ENCODE results near the gene NUDT3. TPM values are rescaled to one million over a fixed set of nuclear protein-coding genes. Genes with fewer than 3 reads are reported as not detected.

Gene NUDT3
- polyA plus RNA-seq, 1 of the 3 experiments (the other 2 are of a cell fraction), result 11.9 TPM

GRCh38 chr6:34396518-34396917 is 4.0 kb upstream of the NUDT3 start:
- CTCF ChIA-PET, result interaction anchor here (1.2 to 2.8 kb wide), 5 partner anchors 16 to 201 kb away, joined by 3 to 12 read pairs (median 3); partner anchors contain the start of gene SMIM29
- POLR2A ChIA-PET, result interaction anchor here (1.0 kb wide), 1 partner anchor 29 kb away, joined by 4 read pairs; the partner anchor contains the start of gene RPS10

More at GRCh38 chr6:34396518-34396917, 4.0 kb upstream of the NUDT3 start:
- H3K4me3 ChIP-seq (ENCODE audit: low read depth in 2 of 2, low read length in 1 of 2), result no peak overlapping the region
- peaks cover 9% of the 10 kb centered on the region for H3F3A ChIP-seq (replicated peaks; ENCODE audit: insufficient read depth)
- peaks cover 0 to 3% of the 10 kb centered on the region in 2 experiments; a peak in 1 of 4 replicates for H3K4me1 ChIP-seq (ENCODE audit: control insufficient read depth in 1 of 2, insufficient read depth in 2 of 2, low read depth in 1 of 2, low read length in 1 of 2)
- H3K27ac ChIP-seq (ENCODE audit: low read depth in 2 of 2, low read length in 1 of 2), result no peak overlapping the region
- H3K79me2 ChIP-seq (ENCODE audit: insufficient read depth), result peaks cover 8% of the 10 kb centered on the region
- no peak overlapping the region for H3K4me2 ChIP-seq
- no peak overlapping the region for H2AFZ ChIP-seq (ENCODE audit: low read depth)
- no peaks in the 10 kb centered on the region for H3K9me2 ChIP-seq
- no peaks in the 10 kb centered on the region for H4K20me1 ChIP-seq (ENCODE audit: insufficient read depth)
- 91% methylated on average over 6 of the region's 6 CpGs for WGBS (ENCODE audit: low lambda C conversion rate)
- TF ChIP-seq CTCF (IDR thresholded peaks at IDR 0.05), result no peak
- TF ChIP-seq MAX (IDR thresholded peaks at IDR 0.05; ENCODE audit: low read depth), result no peak
- no peak for TF ChIP-seq TEAD4 (IDR thresholded peaks at IDR 0.05; ENCODE audit: borderline replicate concordance, insufficient read depth)
- TF ChIP-seq, protein P1, sequence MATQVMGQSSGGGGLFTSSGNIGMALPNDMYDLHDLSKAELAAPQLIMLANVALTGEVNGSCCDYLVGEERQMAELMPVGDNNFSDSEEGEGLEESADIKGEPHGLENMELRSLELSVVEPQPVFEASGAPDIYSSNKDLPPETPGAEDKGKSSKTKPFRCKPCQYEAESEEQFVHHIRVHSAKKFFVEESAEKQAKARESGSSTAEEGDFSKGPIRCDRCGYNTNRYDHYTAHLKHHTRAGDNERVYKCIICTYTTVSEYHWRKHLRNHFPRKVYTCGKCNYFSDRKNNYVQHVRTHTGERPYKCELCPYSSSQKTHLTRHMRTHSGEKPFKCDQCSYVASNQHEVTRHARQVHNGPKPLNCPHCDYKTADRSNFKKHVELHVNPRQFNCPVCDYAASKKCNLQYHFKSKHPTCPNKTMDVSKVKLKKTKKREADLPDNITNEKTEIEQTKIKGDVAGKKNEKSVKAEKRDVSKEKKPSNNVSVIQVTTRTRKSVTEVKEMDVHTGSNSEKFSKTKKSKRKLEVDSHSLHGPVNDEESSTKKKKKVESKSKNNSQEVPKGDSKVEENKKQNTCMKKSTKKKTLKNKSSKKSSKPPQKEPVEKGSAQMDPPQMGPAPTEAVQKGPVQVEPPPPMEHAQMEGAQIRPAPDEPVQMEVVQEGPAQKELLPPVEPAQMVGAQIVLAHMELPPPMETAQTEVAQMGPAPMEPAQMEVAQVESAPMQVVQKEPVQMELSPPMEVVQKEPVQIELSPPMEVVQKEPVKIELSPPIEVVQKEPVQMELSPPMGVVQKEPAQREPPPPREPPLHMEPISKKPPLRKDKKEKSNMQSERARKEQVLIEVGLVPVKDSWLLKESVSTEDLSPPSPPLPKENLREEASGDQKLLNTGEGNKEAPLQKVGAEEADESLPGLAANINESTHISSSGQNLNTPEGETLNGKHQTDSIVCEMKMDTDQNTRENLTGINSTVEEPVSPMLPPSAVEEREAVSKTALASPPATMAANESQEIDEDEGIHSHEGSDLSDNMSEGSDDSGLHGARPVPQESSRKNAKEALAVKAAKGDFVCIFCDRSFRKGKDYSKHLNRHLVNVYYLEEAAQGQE (IDR thresholded peaks at IDR 0.05; ENCODE audit: low read depth, low read length), result no peak
- TF ChIP-seq FOSL2 (IDR thresholded peaks at IDR 0.05; ENCODE audit: borderline replicate concordance, low read depth), result no peak
- TF ChIP-seq ELF1 (IDR thresholded peaks at IDR 0.05), result no peak
- no peak for TF ChIP-seq SMC3 (IDR thresholded peaks at IDR 0.05; ENCODE audit: low read depth, low read length)
- TF ChIP-seq, protein P2, sequence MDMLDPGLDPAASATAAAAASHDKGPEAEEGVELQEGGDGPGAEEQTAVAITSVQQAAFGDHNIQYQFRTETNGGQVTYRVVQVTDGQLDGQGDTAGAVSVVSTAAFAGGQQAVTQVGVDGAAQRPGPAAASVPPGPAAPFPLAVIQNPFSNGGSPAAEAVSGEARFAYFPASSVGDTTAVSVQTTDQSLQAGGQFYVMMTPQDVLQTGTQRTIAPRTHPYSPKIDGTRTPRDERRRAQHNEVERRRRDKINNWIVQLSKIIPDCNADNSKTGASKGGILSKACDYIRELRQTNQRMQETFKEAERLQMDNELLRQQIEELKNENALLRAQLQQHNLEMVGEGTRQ (IDR thresholded peaks at IDR 0.05; ENCODE audit: borderline replicate concordance, low read depth, low read length), result no peak
- TF ChIP-seq TAF1 (IDR thresholded peaks at IDR 0.05; ENCODE audit: borderline replicate concordance, low read depth, low read length), result no peak
- TF ChIP-seq FOXM1 (IDR thresholded peaks at IDR 0.05; ENCODE audit: low read depth), result no peak
- no peak for TF ChIP-seq FOXJ3 (CRISPR knock-in tag; IDR thresholded peaks at IDR 0.05)
- no peak for TF ChIP-seq GABPA (IDR thresholded peaks at IDR 0.05; ENCODE audit: low read depth)
- no peak for TF ChIP-seq USF1 (IDR thresholded peaks at IDR 0.05; ENCODE audit: borderline replicate concordance, low read depth)
- TF ChIP-seq ZBTB33 (IDR thresholded peaks at IDR 0.05; ENCODE audit: borderline replicate concordance, low read depth), result no peak
- no peak for TF ChIP-seq PBX3 (IDR thresholded peaks at IDR 0.05)
- no peak for TF ChIP-seq YY1 (IDR thresholded peaks at IDR 0.05; ENCODE audit: low read depth)
- TF ChIP-seq POLR2AphosphoS5 (IDR thresholded peaks at IDR 0.05; ENCODE audit: low read depth, low read length), result no peak
- no peak for TF ChIP-seq TCF12 (IDR thresholded peaks at IDR 0.05)
- TF ChIP-seq RXRA (IDR thresholded peaks at IDR 0.05; ENCODE audit: borderline replicate concordance, low read depth), result no peak
- H3K9me3 ChIP-seq, result no peaks in the 10 kb centered on the region
- no peaks in the 10 kb centered on the region for H3K36me3 ChIP-seq (replicated peaks in 1 of 2; ENCODE audit: control insufficient read depth in 1 of 2, insufficient read depth in 2 of 2, low read length in 1 of 2)
- no peak for DNase-seq
- H3K9ac ChIP-seq, result no peak overlapping the region
- no peaks in the 10 kb centered on the region for H3K27me3 ChIP-seq (ENCODE audit: insufficient read depth)
